ENCODE measurements around the gene OR1A1. TPM values are rescaled to one million over a fixed set of nuclear protein-coding genes. Genes with fewer than 3 reads are reported as not detected.

OR1A1 gene
- total RNA-seq, result under 0.01 TPM in 1 of 2 replicates, not detected in the other

GRCh38 chr17:3207367-3207766, at the start of gene OR1A1:
OR1A1 (plus strand) TSS chr17:3207667; CDS start chr17:3215621, 7,954 bp downstream.

GRCh38 chr17:3197219-3197618, 10.2 kb upstream of the OR1A1 start, which contains the start of gene OR1A2:
OR1A2 (plus strand) TSS chr17:3197519; CDS start chr17:3197519, 0 bp downstream.

Other genes with a start within 250 kb of the OR1A1 start
- not detected in 2 replicates for gene OR1D5, start 144.1 kb upstream of the OR1A1 start, total RNA-seq
- not detected in 2 replicates for gene OR1D2, start 103.2 kb upstream of the OR1A1 start, total RNA-seq
- gene OR1G1, start 80.1 kb upstream of the OR1A1 start, total RNA-seq, result not detected in 2 replicates
- not detected in 2 replicates for gene OR1A2, start 10.1 kb upstream of the OR1A1 start, total RNA-seq
- gene OR3A1, start 90.7 kb downstream of the OR1A1 start, total RNA-seq, result not detected in 2 replicates
- gene OR3A2, start 178.6 kb downstream of the OR1A1 start, total RNA-seq, result not detected in 2 replicates
- not detected in 2 replicates for gene OR1E1, start 190.7 kb downstream of the OR1A1 start, total RNA-seq
- not detected in 2 replicates for gene OR3A3, start 203.7 kb downstream of the OR1A1 start, total RNA-seq
- gene OR1E2, start 226.2 kb downstream of the OR1A1 start, total RNA-seq, result not detected in 2 replicates

All from bladder microvascular endothelial cell (primary cell).